ENCODE data around the gene GPR156. TPM values are rescaled to one million over a fixed set of nuclear protein-coding genes. Genes with fewer than 3 reads are reported as not detected.

The GPR156 gene
- total RNA-seq, 4 donors from 2014 or later: 0.20 to 0.72 (median 0.41) TPM

GRCh38 chr3:120193554-120193953 is 91.5 kb downstream of the GPR156 start:
- intact Hi-C loops (cut with DNase I; ENCODE audit: low total_unique reads): no loop called here
- H3K4me3 ChIP-seq (ENCODE audit: low read depth, poor library complexity, severe bottlenecking): no peak overlapping the region
- DNase-seq (ENCODE audit: low spot score in 2 of 2): no peak
- TF ChIP-seq POLR2A (IDR thresholded peaks at IDR 0.05) (no peak), CTCF (IDR thresholded peaks at IDR 0.05) (no peak)

GRCh38 chr3:120192579-120192978 is 92.4 kb downstream of the GPR156 start:
- WGBS, 2 donors: 78 to 92% methylated on average over 3 of the region's 3 CpGs
- no peak for DNase-seq (ENCODE audit: low spot score in 2 of 2)
- H3K4me3 ChIP-seq (ENCODE audit: low read depth, poor library complexity, severe bottlenecking): no peak overlapping the region
- TF ChIP-seq CTCF (IDR thresholded peaks at IDR 0.05): no peak
- no peak for TF ChIP-seq POLR2A (IDR thresholded peaks at IDR 0.05)
- intact Hi-C loops (cut with DNase I; ENCODE audit: low total_unique reads): no loop called here

GRCh38 chr3:120192159-120192558 is 92.9 kb downstream of the GPR156 start:
- 83 to 95% methylated on average over 1 of the region's 1 CpG for whole genome bisulfite sequencing, 2 donors
- TF ChIP-seq POLR2A (IDR thresholded peaks at IDR 0.05): no peak
- intact Hi-C loops (cut with DNase I; ENCODE audit: low total_unique reads): no loop called here
- H3K4me3 ChIP-seq (ENCODE audit: low read depth, poor library complexity, severe bottlenecking): no peak overlapping the region
- no peak for DNase-seq (ENCODE audit: low spot score in 2 of 2)

GRCh38 chr3:120182613-120183511 is 102.2 kb downstream of the GPR156 start:
- DNase-seq (ENCODE audit: low spot score in 2 of 2): no peak
- no peak for TF ChIP-seq CTCF (IDR thresholded peaks at IDR 0.05)
- TF ChIP-seq POLR2A (IDR thresholded peaks at IDR 0.05): no peak
- intact Hi-C loops (cut with DNase I; ENCODE audit: low total_unique reads): loop anchor here (10.0 kb wide), 1 partner anchor 298 kb away; no protein-coding TSS in a partner anchor
- 79 to 82% methylated on average over 7 of the region's 7 CpGs for WGBS, 2 donors
- no peak overlapping the region for H3K4me3 ChIP-seq (ENCODE audit: low read depth, poor library complexity, severe bottlenecking)

GRCh38 chr3:120181632-120182031 is 103.4 kb downstream of the GPR156 start:
- DNase-seq (ENCODE audit: low spot score in 2 of 2): no peak
- TF ChIP-seq POLR2A (IDR thresholded peaks at IDR 0.05) (no peak), CTCF (IDR thresholded peaks at IDR 0.05) (no peak)
- no peak overlapping the region for H3K4me3 ChIP-seq (ENCODE audit: low read depth, poor library complexity, severe bottlenecking)
- 100% methylated on average over 1 of the region's 1 CpG for WGBS, 2 donors
- intact Hi-C loops (cut with DNase I; ENCODE audit: low total_unique reads): loop anchor here (10.0 kb wide), 1 partner anchor 297 kb away; no protein-coding TSS in a partner anchor

GRCh38 chr3:120180731-120181412 is 104.2 kb downstream of the GPR156 start:
- TF ChIP-seq CTCF (IDR thresholded peaks at IDR 0.05): no peak
- no peak for TF ChIP-seq POLR2A (IDR thresholded peaks at IDR 0.05)
- 87 to 88% methylated on average over 3 of the region's 3 CpGs for WGBS, 2 donors
- intact Hi-C loops (cut with DNase I; ENCODE audit: low total_unique reads): loop anchor here (10.0 kb wide), 1 partner anchor 296 kb away; no protein-coding TSS in a partner anchor
- no peak for DNase-seq (ENCODE audit: low spot score in 2 of 2)
- no peak overlapping the region for H3K4me3 ChIP-seq (ENCODE audit: low read depth, poor library complexity, severe bottlenecking)

All from lower leg skin (tissue), 4 donors.